ENCODE results near the gene CRYGN.

DNA sequence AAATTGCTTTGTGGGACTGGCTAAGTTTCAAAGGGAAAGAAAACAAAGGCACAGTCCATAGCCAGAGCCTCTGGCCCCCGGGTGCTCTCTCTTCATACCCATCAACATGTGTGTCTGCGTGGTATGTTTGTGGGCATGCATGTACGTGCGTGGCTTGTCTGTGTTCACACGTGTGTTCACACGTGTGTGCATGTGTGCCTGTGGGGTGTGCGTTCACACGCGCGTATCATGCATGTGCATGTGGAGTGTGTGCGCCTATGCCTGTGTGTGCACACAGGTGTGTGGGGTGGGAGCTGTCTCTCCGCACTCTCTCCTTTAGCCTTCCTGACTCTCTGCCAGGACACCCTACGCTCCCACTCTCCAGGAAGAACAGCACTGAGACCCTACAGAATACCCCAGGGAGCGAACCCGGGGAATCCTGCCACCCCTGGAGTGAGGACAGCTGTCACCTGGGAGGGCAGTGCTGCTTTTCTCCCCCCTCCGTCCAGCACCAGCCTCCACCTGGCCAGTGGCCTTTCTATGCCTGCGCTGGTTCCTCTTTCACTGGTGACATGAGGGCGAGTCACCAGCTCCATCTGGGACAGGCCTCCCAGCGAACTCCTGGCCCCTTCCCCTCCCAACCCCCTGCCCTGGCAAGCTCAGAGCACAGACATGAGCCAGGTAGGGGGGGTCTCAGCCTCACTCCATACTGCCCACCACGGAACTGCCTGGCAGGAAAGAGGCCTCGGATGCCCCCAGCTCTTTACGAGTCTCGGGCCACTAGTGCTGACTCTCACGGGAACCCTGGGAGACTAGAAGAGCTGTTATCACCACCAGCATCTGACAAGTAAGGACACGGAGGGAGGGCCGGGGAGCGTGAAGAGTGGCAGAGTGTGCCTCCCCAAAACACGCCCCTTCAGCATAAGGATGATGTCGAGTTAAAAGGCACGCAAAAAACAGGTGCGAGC lies 46.6 kb downstream of the CRYGN start:
- TF ChIP-seq, protein P1, sequence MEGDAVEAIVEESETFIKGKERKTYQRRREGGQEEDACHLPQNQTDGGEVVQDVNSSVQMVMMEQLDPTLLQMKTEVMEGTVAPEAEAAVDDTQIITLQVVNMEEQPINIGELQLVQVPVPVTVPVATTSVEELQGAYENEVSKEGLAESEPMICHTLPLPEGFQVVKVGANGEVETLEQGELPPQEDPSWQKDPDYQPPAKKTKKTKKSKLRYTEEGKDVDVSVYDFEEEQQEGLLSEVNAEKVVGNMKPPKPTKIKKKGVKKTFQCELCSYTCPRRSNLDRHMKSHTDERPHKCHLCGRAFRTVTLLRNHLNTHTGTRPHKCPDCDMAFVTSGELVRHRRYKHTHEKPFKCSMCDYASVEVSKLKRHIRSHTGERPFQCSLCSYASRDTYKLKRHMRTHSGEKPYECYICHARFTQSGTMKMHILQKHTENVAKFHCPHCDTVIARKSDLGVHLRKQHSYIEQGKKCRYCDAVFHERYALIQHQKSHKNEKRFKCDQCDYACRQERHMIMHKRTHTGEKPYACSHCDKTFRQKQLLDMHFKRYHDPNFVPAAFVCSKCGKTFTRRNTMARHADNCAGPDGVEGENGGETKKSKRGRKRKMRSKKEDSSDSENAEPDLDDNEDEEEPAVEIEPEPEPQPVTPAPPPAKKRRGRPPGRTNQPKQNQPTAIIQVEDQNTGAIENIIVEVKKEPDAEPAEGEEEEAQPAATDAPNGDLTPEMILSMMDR (conservative IDR thresholded peaks at IDR 0.05; ENCODE audit: low read length) = no peak
- no peak for TF ChIP-seq EZH2phosphoT487 (IDR thresholded peaks at IDR 0.05; ENCODE audit: borderline replicate concordance)

All from Loucy (cell line).